ENCODE results near the gene ETFA.
"Not testable (repeated sequence)": the region's sequence is repeated elsewhere in the genome, so short reads cannot be mapped to it uniquely, and the experiment has no call there.

DNA sequence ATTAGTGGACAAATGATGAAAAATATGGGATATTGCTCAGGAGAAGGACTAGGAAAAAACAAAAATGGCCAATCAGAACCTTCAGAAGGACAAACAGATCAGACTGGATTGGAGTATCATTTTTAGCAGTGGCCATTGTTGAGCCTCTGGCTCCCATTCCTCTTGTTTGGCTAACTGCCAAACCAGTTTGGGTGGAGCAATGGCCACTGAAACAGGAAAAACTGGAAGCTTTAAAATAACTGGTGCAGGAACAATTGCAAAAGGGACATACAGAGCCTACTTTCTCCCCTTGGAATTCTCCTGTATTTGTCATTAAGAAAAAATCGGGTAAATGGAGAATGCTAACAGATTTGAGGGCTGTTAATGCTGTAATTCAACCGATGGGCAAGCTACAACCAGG, 45.5 kb downstream of the ETFA start:
- TF ChIP-seq POLR2A, CTCF (IDR thresholded peaks at IDR 0.05): not testable (repeated sequence)

Measured in esophagus squamous epithelium (tissue), 4 donors.